HG03565 (cell line): ENCODE results near the gene SGK1.
"Not testable (repeated sequence)": the region's sequence is repeated elsewhere in the genome, so short reads cannot be mapped to it uniquely, and the experiment has no call there.

Source experiments
- ATAC-seq: cut with Tn5 transposase; IDR thresholded peaks from one replicate; pipeline ENCODE4 v1.9.1; 2021; ENCODE audit warnings: mild to moderate bottlenecking, moderate library complexity; ENCODE audit not compliant: unreplicated experiment

The SGK1 gene

GRCh38 chr6:134230087-134230700 lies 87.7 kb downstream of the SGK1 start:
- no peak for ATAC-seq

- ATAC-seq: no peak
Observed at GRCh38 chr6:134229520-134229919, 88.4 kb downstream of the SGK1 start.

- no peak for ATAC-seq
Observed at GRCh38 chr6:134223796-134224420, 94.0 kb downstream of the SGK1 start.

GRCh38 chr6:134221250-134221649 lies 96.7 kb downstream of the SGK1 start:
- ATAC-seq: no peak

- ATAC-seq: no peak
Observed at GRCh38 chr6:134217798-134218140, 100.1 kb downstream of the SGK1 start.

GRCh38 chr6:134217105-134217797 lies 100.7 kb downstream of the SGK1 start:
- no peak for ATAC-seq

GRCh38 chr6:134216301-134217010 lies 101.5 kb downstream of the SGK1 start:
- ATAC-seq: no peak

GRCh38 chr6:134213410-134213809 lies 104.5 kb downstream of the SGK1 start:
- not testable (repeated sequence) for ATAC-seq

- no peak for ATAC-seq
Observed at GRCh38 chr6:134211297-134211696, 106.6 kb downstream of the SGK1 start.

- no peak for ATAC-seq
Observed at GRCh38 chr6:134207421-134207820, 110.5 kb downstream of the SGK1 start.

- ATAC-seq: no peak
Observed at GRCh38 chr6:134205366-134205765, 112.5 kb downstream of the SGK1 start.

- ATAC-seq: not testable (repeated sequence)
Observed at GRCh38 chr6:134204759-134205158, 113.2 kb downstream of the SGK1 start.

GRCh38 chr6:134204031-134204430 lies 113.9 kb downstream of the SGK1 start:
- no peak for ATAC-seq

- no peak for ATAC-seq
Observed at GRCh38 chr6:134201716-134202115, 116.2 kb downstream of the SGK1 start.

- ATAC-seq: no peak
Observed at GRCh38 chr6:134199848-134200606, 117.9 kb downstream of the SGK1 start.

GRCh38 chr6:134198093-134198492 lies 119.8 kb downstream of the SGK1 start:
- ATAC-seq: no peak

GRCh38 chr6:134197685-134198084 lies 120.2 kb downstream of the SGK1 start:
- not testable (repeated sequence) for ATAC-seq

- peak; percentile 85 for ATAC-seq
Observed at GRCh38 chr6:134196568-134197193, 121.2 kb downstream of the SGK1 start.

GRCh38 chr6:134195985-134196384 lies 121.9 kb downstream of the SGK1 start:
- no peak for ATAC-seq

GRCh38 chr6:134195164-134195906 lies 122.6 kb downstream of the SGK1 start:
- ATAC-seq: no peak
